Measurements from ENCODE around the gene ZNF787.
A peak's percentile ranks its signal among the peaks of the same experiment; 100 is the strongest.
"Not testable (repeated sequence)": the region's sequence is repeated elsewhere in the genome, so short reads cannot be mapped to it uniquely, and the experiment has no call there.

ZNF787 gene

GRCh38 chr19:56105831-56106396 is 15.2 kb downstream of the ZNF787 start:
- not testable (repeated sequence) for H3K27ac ChIP-seq (ENCODE audit: low read length, poor library complexity, severe bottlenecking); H2BK15ac ChIP-seq (ENCODE audit: low read depth, poor library complexity, severe bottlenecking); H3K4ac ChIP-seq (ENCODE audit: low read depth in 1 of 2, low read length in 2 of 2); DNase-seq; H4K8ac ChIP-seq (ENCODE audit: low read length); H3K9me3 ChIP-seq (ENCODE audit: control insufficient read depth, low read length); H3K79me1 ChIP-seq (replicated peaks; ENCODE audit: low read length, poor library complexity, severe bottlenecking); H3K23ac ChIP-seq (ENCODE audit: low read length in 2 of 2); H2BK12ac ChIP-seq (ENCODE audit: low read length in 2 of 2); H3K4me3 ChIP-seq (ENCODE audit: insufficient read depth in 1 of 2, low read depth in 1 of 2, low read length in 2 of 2); H2BK5ac ChIP-seq (ENCODE audit: low read depth, low read length, poor library complexity, severe bottlenecking); H2BK120ac ChIP-seq (ENCODE audit: low read depth, low read length); H3K18ac ChIP-seq (ENCODE audit: low read depth in 1 of 2, low read length in 2 of 2); H3K14ac ChIP-seq (ENCODE audit: low read length in 2 of 2); H2AFZ ChIP-seq (ENCODE audit: low read depth, low read length); H3K27me3 ChIP-seq (ENCODE audit: control insufficient read depth in 1 of 2, insufficient read depth in 1 of 2, low read length in 2 of 2); H3K9ac ChIP-seq (ENCODE audit: low read length); H3K4me2 ChIP-seq (ENCODE audit: low read length, poor library complexity, severe bottlenecking)
- peak overlapping the region; percentile 35 for H4K91ac ChIP-seq (ENCODE audit: low read length)
- 97% methylated on average over 61 of the region's 61 CpGs for WGBS
- H3K4me1 ChIP-seq (ENCODE audit: control insufficient read depth, insufficient read depth, low read depth, low read length) = peaks cover 61% of the 10 kb centered on the region
- H3K36me3 ChIP-seq (ENCODE audit: control insufficient read depth in 1 of 2, insufficient read depth in 2 of 2, low read depth in 1 of 2, low read length in 2 of 2) = peaks cover 12 to 64% of the 10 kb centered on the region in 2 experiments
- H2AK5ac ChIP-seq (ENCODE audit: low read length, severe bottlenecking) = peak overlapping the region; percentile 73

- Histone ChIP-seq H3K9ac (ENCODE audit: low read length) (peak overlapping the region; percentile 46), H3K4ac (ENCODE audit: low read depth in 1 of 2, low read length in 2 of 2) (no peak overlapping the region), H3K4me3 (ENCODE audit: insufficient read depth in 1 of 2, low read depth in 1 of 2, low read length in 2 of 2) (peak overlapping the region in 1 of 2 experiments; percentile 11), H3K4me1 (ENCODE audit: control insufficient read depth, insufficient read depth, low read depth, low read length) (peaks cover 56% of the 10 kb centered on the region), H3K14ac (ENCODE audit: low read length in 2 of 2) (no peak overlapping the region), H3K36me3 (ENCODE audit: control insufficient read depth in 1 of 2, insufficient read depth in 2 of 2, low read depth in 1 of 2, low read length in 2 of 2) (peaks cover 13 to 71% of the 10 kb centered on the region in 2 experiments), H2BK120ac (ENCODE audit: low read depth, low read length) (no peak overlapping the region), H2BK12ac (ENCODE audit: low read length in 2 of 2) (no peak overlapping the region), H4K91ac (ENCODE audit: low read length) (no peak overlapping the region), H3K4me2 (ENCODE audit: low read length, poor library complexity, severe bottlenecking) (peak overlapping the region; percentile 58), H3K27me3 (ENCODE audit: control insufficient read depth in 1 of 2, insufficient read depth in 1 of 2, low read length in 2 of 2) (no peaks in the 10 kb centered on the region), H3K27ac (ENCODE audit: low read length, poor library complexity, severe bottlenecking) (peak overlapping the region; percentile 45), H3K23ac (ENCODE audit: low read length in 2 of 2) (no peak overlapping the region), H4K8ac (ENCODE audit: low read length) (no peak overlapping the region), H3K18ac (ENCODE audit: low read depth in 1 of 2, low read length in 2 of 2) (no peak overlapping the region), H3K9me3 (ENCODE audit: control insufficient read depth, low read length) (no peaks in the 10 kb centered on the region), H2BK15ac (ENCODE audit: low read depth, poor library complexity, severe bottlenecking) (peak overlapping the region; percentile 12), H2AFZ (ENCODE audit: low read depth, low read length) (no peak overlapping the region), H3K79me1 (replicated peaks; ENCODE audit: low read length, poor library complexity, severe bottlenecking) (peaks cover 6% of the 10 kb centered on the region), H2BK5ac (ENCODE audit: low read depth, low read length, poor library complexity, severe bottlenecking) (no peak overlapping the region), H2AK5ac (ENCODE audit: low read length, severe bottlenecking) (peak overlapping the region; percentile 73)
- 65% methylated on average over 20 of the region's 22 CpGs for WGBS
- peak; percentile 40 for DNase-seq
Observed at GRCh38 chr19:56105090-56105701, 15.9 kb downstream of the ZNF787 start.

GRCh38 chr19:56104423-56104822 is 16.7 kb downstream of the ZNF787 start:
- Histone ChIP-seq H2AK5ac (ENCODE audit: low read length, severe bottlenecking) (no peak overlapping the region), H2BK15ac (ENCODE audit: low read depth, poor library complexity, severe bottlenecking) (no peak overlapping the region), H3K9ac (ENCODE audit: low read length) (no peak overlapping the region), H2BK5ac (ENCODE audit: low read depth, low read length, poor library complexity, severe bottlenecking) (no peak overlapping the region), H3K27me3 (ENCODE audit: control insufficient read depth in 1 of 2, insufficient read depth in 1 of 2, low read length in 2 of 2) (no peaks in the 10 kb centered on the region), H3K23ac (ENCODE audit: low read length in 2 of 2) (no peak overlapping the region), H3K27ac (ENCODE audit: low read length, poor library complexity, severe bottlenecking) (no peak overlapping the region), H3K9me3 (ENCODE audit: control insufficient read depth, low read length) (no peaks in the 10 kb centered on the region), H2BK12ac (ENCODE audit: low read length in 2 of 2) (no peak overlapping the region), H2AFZ (ENCODE audit: low read depth, low read length) (no peak overlapping the region), H3K36me3 (ENCODE audit: control insufficient read depth in 1 of 2, insufficient read depth in 2 of 2, low read depth in 1 of 2, low read length in 2 of 2) (peaks cover 19 to 78% of the 10 kb centered on the region in 2 experiments), H2BK120ac (ENCODE audit: low read depth, low read length) (no peak overlapping the region), H3K79me1 (replicated peaks; ENCODE audit: low read length, poor library complexity, severe bottlenecking) (peaks cover 12% of the 10 kb centered on the region), H3K14ac (ENCODE audit: low read length in 2 of 2) (peak overlapping the region in 1 of 2 experiments; percentile 12), H4K8ac (ENCODE audit: low read length) (no peak overlapping the region), H3K4me2 (ENCODE audit: low read length, poor library complexity, severe bottlenecking) (no peak overlapping the region), H3K4ac (ENCODE audit: low read depth in 1 of 2, low read length in 2 of 2) (no peak overlapping the region), H3K4me1 (ENCODE audit: control insufficient read depth, insufficient read depth, low read depth, low read length) (peaks cover 52% of the 10 kb centered on the region), H3K18ac (ENCODE audit: low read depth in 1 of 2, low read length in 2 of 2) (no peak overlapping the region), H3K4me3 (ENCODE audit: insufficient read depth in 1 of 2, low read depth in 1 of 2, low read length in 2 of 2) (no peak overlapping the region), H4K91ac (ENCODE audit: low read length) (peak overlapping the region; percentile 62)
- over 99% methylated on average over 20 of the region's 29 CpGs for WGBS
- no peak for DNase-seq

GRCh38 chr19:56103027-56103614 is 18.0 kb downstream of the ZNF787 start:
- H3K4ac ChIP-seq (ENCODE audit: low read depth in 1 of 2, low read length in 2 of 2) = no peak overlapping the region
- no peak overlapping the region for H2AFZ ChIP-seq (ENCODE audit: low read depth, low read length)
- peaks cover 18% of the 10 kb centered on the region for H3K79me1 ChIP-seq (replicated peaks; ENCODE audit: low read length, poor library complexity, severe bottlenecking)
- H3K14ac ChIP-seq (ENCODE audit: low read length in 2 of 2) = no peak overlapping the region
- no peak overlapping the region for H2AK5ac ChIP-seq (ENCODE audit: low read length, severe bottlenecking)
- H3K4me2 ChIP-seq (ENCODE audit: low read length, poor library complexity, severe bottlenecking) = no peak overlapping the region
- H3K27ac ChIP-seq (ENCODE audit: low read length, poor library complexity, severe bottlenecking) = no peak overlapping the region
- DNase-seq = no peak
- H3K27me3 ChIP-seq (ENCODE audit: control insufficient read depth in 1 of 2, insufficient read depth in 1 of 2, low read length in 2 of 2) = no peaks in the 10 kb centered on the region
- H3K18ac ChIP-seq (ENCODE audit: low read depth in 1 of 2, low read length in 2 of 2) = no peak overlapping the region
- no peak overlapping the region for H4K91ac ChIP-seq (ENCODE audit: low read length)
- no peak overlapping the region for H2BK15ac ChIP-seq (ENCODE audit: low read depth, poor library complexity, severe bottlenecking)
- H3K4me3 ChIP-seq (ENCODE audit: insufficient read depth in 1 of 2, low read depth in 1 of 2, low read length in 2 of 2) = no peak overlapping the region
- H3K9me3 ChIP-seq (ENCODE audit: control insufficient read depth, low read length) = no peaks in the 10 kb centered on the region
- H3K4me1 ChIP-seq (ENCODE audit: control insufficient read depth, insufficient read depth, low read depth, low read length) = peaks cover 39% of the 10 kb centered on the region
- H2BK12ac ChIP-seq (ENCODE audit: low read length in 2 of 2) = peak overlapping the region in 1 of 2 experiments; percentile 21
- H3K9ac ChIP-seq (ENCODE audit: low read length) = no peak overlapping the region
- no peak overlapping the region for H4K8ac ChIP-seq (ENCODE audit: low read length)
- no peak overlapping the region for H2BK120ac ChIP-seq (ENCODE audit: low read depth, low read length)
- 98% methylated on average over 20 of the region's 20 CpGs for WGBS
- H2BK5ac ChIP-seq (ENCODE audit: low read depth, low read length, poor library complexity, severe bottlenecking) = no peak overlapping the region
- no peak overlapping the region for H3K23ac ChIP-seq (ENCODE audit: low read length in 2 of 2)
- H3K36me3 ChIP-seq (ENCODE audit: control insufficient read depth in 1 of 2, insufficient read depth in 2 of 2, low read depth in 1 of 2, low read length in 2 of 2) = peaks cover 20 to 82% of the 10 kb centered on the region in 2 experiments

Measured in mesenchymal stem cell (in vitro differentiated cells and primary cell).